Daoy (cell line): Measurements from ENCODE around the gene OFD1. TPM values are rescaled to one million over a fixed set of nuclear protein-coding genes. Genes with fewer than 3 reads are reported as not detected.
"Not testable (repeated sequence)": the region's sequence is repeated elsewhere in the genome, so short reads cannot be mapped to it uniquely, and the experiment has no call there.

Experiments
- DNase-seq: peaks from one replicate; pipeline ENCODE4 v3.0.0-alpha.2; 2015; ENCODE audit warnings: low read depth
- total RNA-seq: library from RNA; depleted of rRNA; stranded (reverse); fragments of >200 nt; shearing (Covaris generic); gene quantifications from 2 replicates; pipeline ENCODE4 v1.2.3, GENCODE V29; 2014

Gene OFD1
- total RNA-seq, 1 experiment from 2014 or later, result 10.2 TPM

DNA sequence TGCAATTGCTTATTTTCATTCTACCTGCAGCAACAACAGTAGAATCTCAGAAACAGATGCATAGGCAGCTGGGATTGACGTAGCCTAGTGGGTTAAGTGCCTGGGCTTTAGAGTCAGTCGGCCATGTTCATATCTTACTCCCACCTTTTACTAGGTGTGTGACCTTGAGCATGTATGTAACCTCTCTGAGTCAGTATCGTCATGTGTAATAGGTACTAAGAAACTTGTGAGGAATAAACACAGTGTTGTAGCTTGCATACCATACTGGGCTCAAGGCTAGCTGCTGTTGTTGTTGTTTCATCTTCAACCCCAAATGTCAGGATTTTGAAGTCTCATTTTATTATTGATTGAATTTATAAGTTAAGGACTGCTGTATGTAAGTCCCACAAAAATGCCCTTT lies 31.4 kb upstream of the OFD1 start:
- no peak for DNase-seq

GRCh38 chrX:13703589-13703988 lies 31.0 kb upstream of the OFD1 start:
- no peak for DNase-seq

DNA sequence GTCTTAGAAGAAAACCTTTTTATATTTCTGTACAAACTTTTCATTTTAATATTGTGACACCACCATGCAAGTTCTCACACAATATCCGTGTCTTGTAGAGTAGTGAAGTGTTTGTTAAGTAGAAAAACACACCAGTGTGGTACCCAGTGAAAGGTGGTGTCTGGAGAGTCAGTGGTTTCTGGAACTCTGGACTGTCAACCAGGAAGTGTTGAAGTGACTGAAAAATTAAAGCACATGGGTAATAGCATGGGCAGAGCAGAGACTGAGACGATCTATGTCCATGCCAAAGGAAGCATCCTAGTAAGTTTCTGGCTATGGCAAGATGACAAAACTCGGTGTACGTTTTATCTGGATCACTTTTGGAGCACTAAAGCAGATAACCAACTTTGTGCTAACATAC lies 23.4 kb upstream of the OFD1 start:
- no peak for DNase-seq

- no peak for DNase-seq
These were observed 18.1 kb upstream of the OFD1 start for GRCh38 chrX:13716455-13716854.

- no peak for DNase-seq
These were observed 17.6 kb upstream of the OFD1 start for GRCh38 chrX:13716905-13717304.

DNA sequence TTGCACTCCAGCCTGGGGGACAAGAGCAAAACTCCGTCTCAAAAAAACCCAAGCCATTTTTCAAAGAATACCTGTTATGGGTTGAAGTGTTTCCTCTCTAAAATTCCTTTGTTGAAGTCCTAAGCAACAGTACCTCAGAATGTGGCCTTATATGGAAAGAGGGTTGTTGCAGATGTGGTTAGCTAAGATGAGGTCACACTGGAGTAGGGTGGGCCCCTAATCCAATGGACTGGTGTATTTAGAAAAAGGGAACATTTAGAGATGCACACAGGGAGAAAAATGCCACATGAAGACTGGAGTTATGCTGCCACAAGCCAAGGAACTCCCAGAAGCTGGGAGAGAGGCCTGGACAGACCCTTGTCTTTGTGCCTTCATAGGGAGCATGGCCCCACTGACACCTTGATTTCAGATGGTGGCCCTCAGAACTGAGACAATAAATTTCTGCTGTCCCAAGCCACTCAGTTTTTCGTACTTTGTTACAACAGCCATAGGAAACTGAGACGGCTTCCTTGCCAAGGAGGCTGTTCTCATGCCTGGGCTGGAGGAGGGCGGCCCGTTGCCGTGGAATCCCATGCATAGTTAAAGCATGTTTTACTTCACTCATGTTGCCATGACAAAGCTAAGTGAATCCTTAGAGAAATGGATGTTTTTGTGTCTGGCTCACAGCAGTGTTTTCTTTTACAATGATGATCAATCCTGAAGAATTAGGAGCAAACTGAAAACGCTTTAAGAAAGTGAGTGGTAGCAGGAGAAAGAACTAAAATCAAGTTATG lies 16.7 kb upstream of the OFD1 start:
- no peak for DNase-seq

GRCh38 chrX:13719192-13719856 lies 15.2 kb upstream of the OFD1 start:
- DNase-seq, result no peak

GRCh38 chrX:13721371-13721770 lies 13.2 kb upstream of the OFD1 start:
- DNase-seq, result no peak

DNA sequence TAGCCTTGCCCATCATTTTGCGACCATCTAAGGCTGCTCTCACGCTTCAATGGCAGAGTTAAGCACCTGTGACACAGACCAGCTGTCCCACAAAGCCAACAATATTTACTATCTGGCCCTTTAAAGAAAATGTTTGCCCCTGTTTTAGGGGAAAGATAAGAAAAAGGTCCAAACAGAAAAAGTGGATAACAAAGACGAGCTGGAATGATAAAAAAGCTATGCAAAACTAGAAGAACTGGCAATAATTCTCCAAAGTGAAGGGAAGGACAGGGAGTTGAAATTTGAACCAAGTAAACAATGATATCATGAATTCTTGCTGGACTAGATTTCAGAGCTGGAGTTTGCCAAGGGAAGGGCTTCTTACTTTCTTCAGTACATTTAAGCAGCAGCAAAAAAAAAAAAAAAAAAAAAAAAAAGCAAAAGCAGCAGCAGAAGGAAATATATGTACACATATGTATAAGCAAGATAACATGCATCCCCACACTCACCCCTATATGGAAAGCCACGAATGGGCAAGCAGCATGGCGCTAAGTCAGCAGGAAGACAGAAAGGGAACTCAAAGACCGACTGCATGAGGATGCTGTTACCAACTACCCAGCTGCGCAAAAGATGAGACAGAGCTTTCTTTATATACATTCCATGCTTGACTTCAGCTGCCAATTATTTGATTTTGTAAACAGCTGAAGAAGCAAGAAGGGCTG lies 12.6 kb upstream of the OFD1 start:
- no peak for DNase-seq

- DNase-seq, result not testable (repeated sequence)
These were observed 9.7 kb upstream of the OFD1 start for GRCh38 chrX:13724878-13725277.

GRCh38 chrX:13726583-13726982 lies 8.0 kb upstream of the OFD1 start:
- not testable (repeated sequence) for DNase-seq

DNA sequence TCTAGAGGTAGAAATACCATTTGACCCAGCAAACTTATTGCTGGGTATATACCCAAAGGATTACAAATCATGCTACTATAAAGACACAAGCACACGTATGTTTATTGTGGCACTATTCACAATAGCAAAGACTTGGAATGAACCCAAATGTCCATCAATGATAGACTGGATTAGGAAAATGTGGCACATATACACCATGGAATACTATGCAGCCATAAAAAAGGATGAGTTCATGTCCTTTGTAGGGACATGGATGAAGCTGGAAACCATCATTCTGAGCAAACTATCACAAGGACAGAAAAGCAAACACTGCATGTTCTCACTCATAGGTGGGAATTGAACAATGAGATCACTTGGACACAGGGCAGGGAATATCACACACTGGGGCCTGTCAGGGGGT lies 4.0 kb upstream of the OFD1 start:
- not testable (repeated sequence) for DNase-seq

DNA sequence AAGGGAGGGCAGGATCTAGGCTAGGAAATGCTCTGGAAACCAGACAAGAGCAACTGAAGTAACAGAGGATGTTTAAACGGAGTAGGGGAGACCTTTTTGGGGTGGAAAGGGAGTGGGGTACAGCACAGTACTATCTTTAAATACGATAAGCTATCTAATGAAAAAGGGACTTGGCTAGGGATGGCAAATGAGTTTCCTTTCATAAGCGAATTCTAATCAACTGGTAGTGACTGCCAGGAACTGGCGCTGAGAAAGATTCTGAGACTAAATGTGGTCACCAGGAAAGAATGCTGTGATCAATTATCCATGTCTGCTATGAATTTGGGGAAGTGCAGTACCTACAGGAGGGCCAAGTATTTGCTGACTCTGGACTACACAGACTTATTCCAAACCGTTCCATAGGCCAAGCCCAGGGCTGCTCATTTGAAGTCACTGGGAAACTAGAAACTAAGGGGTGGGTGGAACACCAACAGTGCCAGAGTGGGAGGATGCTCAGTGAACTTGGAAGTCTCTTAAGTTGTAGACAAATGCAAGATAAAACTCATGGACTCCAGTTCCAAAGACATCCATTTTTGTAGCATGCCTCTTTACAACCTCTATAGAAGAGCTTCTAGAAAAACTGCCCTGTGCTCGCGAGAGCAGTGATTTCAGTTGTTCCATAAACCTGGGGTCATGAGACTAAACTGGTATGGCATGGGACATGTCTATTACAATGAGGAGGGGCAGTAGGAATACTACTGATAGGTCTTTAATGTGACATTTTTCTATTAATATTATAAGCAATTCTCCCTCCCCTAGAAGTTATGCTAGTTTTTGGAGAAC lies 2.1 kb upstream of the OFD1 start:
- DNase-seq, result no peak

- no peak for DNase-seq
These were observed 1.0 kb upstream of the OFD1 start for GRCh38 chrX:13733506-13733905.

DNA sequence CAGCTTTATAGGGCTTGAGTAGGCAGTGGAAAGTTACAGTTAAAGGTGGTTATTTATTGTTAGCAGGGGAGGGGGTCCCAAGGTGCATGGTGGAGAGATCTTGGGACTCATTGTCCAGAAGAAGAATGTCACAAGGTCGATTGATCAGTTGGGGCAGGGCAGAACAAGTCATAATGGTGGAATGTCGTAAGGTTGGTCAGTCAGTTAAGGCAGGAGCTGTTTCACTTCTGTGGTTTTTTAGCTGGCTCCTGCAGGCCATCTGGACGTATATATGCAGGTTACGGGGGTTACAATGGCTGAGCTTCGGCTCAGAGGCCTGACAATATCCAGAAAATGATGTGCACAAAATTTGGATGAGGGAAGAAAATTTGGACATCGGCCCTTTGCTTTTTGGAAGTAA lies 7.1 kb downstream of the OFD1 start:
- DNase-seq, result no peak

DNA sequence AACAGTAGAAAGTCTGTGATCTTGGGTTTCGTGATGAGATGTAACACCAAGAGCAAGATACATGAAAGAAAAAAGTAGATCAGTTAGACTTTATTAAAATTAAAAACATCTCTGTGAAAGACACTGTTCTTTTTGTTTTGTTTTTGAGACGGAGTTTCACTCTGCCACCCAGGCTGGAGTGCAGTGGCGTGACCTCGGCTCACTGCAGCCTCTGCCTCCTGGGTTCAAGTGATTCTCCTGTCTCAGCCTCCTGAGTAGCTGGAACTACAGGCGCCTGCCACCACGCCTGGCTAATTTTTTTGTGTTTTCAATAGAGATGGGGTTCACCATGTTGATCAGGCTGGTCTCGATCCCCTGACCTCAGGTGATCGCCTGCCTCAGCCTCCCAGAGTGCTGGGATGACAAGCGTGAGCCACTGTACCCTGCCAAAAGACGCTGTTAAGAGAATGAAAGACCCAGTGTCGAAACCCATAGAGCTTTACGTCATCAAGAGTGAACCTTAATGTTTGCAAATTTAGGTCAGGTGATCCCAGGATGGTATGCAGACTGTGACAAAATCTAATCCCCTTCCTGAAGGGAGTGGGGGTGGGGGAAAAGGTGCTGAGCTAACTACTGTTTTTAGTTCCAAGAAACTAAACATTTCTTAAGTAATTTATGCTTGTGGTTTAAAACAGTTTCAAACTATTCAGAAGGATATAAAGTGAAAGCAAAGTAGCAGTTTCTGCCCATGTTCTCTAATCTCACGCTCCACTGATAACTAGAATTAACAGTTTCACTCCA lies 8.0 kb downstream of the OFD1 start:
- DNase-seq, result no peak

DNA sequence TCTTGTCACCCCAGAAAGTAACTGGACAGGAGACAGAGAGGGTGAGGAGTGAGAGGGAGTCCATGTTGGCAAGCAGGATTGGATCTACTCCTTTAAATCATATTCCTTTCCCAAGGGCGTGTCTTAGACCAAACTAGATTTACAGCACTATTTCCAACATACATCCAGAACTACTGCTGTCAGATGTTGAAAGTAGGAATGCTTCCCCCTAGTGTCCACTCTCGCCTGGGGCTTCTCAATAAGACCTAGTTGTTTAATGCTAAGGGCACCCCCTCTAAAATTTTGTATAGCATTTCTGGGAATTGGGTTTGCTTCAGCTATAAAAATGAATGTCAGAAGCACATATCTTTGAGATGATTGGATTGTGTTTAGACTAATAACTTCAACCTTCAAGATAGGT lies 13.3 kb downstream of the OFD1 start:
- peak; percentile 16 for DNase-seq

DNA sequence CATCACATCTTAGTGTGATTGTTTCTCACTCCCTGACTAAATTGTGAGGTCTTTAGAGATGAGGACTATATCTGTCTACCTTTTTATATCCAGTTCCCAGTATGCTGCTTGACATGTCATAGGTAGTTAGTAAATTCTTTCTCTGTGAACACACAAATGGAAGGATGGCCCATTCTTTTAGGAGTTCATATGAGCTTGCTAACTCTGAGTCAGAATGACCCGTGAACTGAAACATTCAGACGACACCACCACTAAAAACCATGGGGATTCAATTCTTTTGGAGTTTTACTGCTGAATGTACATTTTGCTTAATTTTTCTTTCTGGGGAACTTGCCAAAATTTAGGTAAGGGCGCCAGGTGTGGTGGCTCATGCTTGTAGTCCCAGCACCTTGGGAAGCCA lies 13.9 kb downstream of the OFD1 start:
- no peak for DNase-seq

DNA sequence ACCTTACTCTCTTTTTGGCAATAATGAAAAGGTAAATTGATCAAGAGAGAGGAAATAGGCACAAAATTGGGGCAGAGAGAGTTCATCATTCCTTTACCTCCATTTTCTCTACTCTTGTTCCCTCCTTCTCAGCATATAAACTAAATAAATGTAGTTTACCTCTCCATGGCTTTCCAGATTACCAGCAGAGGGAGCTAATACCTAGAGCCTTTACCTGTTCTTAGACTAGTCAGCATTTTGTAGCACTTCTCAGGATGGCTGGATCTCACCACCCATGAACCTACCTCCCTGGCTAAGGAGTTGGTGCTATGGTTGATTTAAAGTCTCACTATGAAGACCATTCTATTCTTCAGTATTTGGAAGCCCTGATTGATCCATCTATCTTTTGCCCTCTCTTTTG lies 15.7 kb downstream of the OFD1 start:
- peak; percentile 11 for DNase-seq

DNA sequence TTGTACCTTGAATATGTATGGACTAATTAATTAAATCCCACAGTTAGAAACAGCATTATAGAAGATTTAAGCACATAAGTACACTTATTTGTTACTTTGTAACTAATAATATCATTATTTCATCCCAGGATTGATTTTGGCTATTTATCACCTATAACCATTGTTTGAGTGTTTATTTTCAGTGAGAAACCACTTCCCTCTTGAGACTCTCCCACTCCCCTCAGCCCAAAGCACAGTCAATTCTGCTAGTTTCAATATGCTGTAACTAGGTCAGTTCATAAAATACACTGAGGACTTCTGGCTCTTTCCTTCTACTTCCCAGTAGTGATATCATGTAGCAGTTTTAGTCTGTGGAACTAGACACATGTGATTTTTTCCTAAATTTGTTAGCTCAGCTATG lies 16.3 kb downstream of the OFD1 start:
- DNase-seq, result no peak

GRCh38 chrX:13752141-13752540 lies 17.6 kb downstream of the OFD1 start:
- DNase-seq, result no peak
